ENCODE results near the gene CYP2E1.
"Not testable (repeated sequence)": the region's sequence is repeated elsewhere in the genome, so short reads cannot be mapped to it uniquely, and the experiment has no call there.

CYP2E1 gene

DNA sequence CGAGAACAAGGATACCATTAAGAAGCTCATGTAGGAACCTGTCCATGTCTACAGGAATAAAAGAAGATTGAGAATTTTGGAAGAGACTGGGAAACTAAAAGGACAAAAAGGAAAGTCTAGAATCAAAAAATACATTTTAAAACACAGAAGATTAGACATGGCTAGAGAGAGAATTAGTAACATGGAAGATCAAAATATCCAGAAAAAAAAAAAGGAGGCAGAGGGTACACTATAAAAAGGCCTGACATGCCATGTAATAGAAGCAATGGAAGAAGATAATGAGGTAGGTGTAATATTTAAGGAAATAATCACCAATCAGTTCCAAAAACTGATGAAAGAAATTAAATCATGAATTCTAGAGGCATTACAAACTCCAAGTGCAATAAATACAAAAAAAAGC, 46.3 kb downstream of the CYP2E1 start:
- not testable (repeated sequence) for DNase-seq

GRCh38 chr10:133577037-133577436, 49.9 kb downstream of the CYP2E1 start:
- DNase-seq: not testable (repeated sequence)
